Activated CD8-positive, alpha-beta memory T cell treated with anti-CD3 and anti-CD28 coated beads, Interleukin-2, amount 50 U/mL, for 24 hours (primary cell): Measurements from ENCODE around the gene FAM25A.
"Not testable (repeated sequence)": the region's sequence is repeated elsewhere in the genome, so short reads cannot be mapped to it uniquely, and the experiment has no call there.

Experiments used
- DNase-seq: peaks from one replicate; pipeline ENCODE4 v3.0.0-alpha.2; 2020; ENCODE audit errors: extremely low read depth

Gene FAM25A

DNA sequence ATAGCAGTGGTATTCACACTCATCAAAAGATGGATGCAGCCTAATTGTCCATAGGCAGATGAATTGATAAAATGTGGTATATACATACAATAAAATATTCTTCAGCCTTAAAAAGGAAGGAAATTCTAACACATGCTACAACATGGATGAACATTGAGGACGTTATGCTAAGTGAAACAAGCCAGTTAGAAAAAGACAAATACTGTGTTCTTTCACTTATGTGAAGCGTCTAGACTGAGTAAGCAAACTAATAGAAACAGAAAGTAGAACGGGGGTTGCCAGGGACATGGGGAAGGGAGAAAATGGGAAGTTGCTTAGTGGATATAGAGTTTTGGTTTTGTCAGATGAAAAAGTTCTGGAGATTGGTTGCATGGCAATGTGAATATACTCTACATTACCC lies 6.6 kb upstream of the FAM25A start:
- not testable (repeated sequence) for DNase-seq

DNA sequence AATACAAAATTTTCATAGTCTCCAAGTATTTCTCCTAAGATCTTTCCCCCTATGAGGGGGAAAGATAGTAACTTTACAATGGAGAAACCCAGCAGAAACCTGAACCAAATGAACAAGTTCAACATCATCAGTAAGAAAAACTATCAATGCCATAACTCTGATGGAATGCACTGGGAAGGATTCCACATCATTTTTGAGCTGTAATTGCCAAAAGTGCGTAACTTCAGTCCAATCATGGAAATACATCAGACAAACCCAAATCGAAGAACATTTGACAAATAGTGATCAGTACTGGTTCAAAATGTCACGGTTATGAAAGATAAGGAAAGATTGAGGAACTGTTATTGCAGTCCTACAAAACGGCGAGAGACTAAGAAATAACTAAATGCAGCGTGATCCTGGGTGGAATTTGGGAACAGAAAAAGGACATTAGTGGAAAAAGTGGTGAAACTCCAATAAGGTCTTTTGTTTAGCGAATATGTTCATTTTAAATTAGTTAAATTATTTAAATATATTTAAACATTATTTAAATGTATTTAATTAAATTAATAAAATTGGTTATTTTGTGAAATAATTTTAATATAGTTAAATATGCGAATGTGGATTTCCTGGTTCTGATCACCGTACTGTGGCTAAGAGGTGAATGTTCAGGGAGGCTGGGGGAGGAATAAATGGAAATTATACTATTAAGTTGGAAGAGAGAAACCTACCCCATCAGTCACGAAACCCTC lies 4.9 kb upstream of the FAM25A start:
- DNase-seq = not testable (repeated sequence)

DNA sequence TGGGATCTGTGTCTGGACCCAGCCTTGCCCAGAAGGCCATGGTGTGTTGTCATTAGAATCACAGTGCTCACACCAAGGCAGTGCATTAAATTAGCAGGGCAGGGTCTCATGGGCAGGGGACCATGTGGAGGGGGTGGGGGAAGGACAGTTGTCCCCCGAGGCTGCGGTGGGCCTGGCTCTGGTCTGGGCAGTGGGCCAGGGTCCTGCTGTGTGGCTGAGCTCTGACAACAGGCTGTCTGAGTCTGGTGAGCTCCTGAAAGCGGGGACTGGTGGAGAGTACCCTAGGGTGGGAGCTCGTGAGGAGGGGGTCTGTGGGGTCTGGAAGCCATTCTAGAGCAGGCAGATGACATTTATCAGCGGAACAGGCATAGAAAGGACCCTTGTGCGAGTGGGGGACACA lies 2.0 kb upstream of the FAM25A start:
- DNase-seq = not testable (repeated sequence)

DNA sequence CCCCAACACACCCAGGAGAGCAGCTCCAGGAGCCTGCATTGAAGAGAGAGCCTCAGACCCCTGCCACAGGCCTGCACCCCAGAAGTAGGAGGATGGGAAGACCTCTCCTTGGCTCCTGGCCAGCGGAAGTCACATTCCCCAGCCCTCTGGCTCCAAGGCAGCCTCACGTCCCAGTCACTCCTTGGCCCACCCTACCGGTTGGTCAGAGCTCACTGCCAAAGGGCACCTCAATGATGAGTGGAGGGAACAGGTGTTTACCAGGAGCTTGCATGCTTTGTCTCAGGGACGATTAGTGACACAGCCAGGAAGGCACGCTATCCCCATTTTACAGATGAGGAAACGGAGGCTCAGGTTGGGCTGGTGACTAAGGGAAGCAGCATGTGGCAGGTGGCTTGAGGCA lies 1.0 kb upstream of the FAM25A start:
- not testable (repeated sequence) for DNase-seq

DNA sequence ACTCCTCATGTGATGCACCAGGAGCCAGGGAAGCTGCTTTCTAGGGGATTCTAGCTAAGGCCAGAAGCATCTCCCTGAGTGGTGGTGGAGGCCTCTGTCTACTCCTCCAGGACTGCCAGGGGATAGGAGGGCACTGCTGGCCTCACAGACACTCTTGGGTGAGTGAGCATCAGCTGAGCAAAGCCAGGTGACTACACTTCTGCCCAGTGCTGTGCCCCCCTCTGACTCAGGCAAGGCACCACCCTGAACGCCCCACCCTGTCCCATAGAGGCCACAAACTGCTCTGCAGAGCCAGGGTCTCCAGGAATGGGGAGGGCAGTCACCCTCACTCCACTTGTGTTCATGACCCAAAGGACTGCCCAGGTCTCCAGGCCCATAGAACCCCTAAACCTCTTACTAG lies 590 bp upstream of the FAM25A start:
- DNase-seq = not testable (repeated sequence)

DNA sequence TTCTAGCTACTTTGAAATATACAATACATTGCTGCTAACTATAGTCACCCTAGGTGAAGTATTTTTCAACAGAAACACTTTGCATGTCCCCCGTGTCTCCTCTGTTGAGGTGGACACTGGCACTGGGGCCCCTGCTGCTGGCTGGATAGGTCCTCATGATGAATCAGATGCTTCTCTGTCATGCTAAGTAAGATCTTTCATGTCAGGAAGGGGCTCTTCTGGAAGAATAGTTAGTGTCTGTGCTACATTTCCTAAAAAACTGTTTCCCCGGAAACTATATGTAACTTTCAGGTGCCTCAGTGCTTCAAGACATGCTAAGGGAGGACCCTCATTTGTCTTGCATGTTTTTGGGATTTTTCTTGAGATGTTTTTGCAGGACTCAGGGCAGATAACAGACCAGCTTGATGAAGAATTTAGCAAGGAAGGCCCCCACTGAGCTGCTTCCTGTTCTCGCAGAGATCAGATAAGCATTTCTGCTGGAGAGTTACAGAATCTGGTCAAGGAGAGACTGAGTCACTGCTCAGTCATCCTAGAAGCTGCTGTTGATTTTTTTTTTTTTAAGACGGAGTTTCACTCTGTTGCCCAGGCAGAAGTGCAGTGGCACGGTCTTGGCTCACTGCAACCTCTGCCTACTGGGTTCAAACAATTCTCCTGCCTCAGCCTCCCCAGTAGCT lies 5.3 kb downstream of the FAM25A start:
- not testable (repeated sequence) for DNase-seq

DNA sequence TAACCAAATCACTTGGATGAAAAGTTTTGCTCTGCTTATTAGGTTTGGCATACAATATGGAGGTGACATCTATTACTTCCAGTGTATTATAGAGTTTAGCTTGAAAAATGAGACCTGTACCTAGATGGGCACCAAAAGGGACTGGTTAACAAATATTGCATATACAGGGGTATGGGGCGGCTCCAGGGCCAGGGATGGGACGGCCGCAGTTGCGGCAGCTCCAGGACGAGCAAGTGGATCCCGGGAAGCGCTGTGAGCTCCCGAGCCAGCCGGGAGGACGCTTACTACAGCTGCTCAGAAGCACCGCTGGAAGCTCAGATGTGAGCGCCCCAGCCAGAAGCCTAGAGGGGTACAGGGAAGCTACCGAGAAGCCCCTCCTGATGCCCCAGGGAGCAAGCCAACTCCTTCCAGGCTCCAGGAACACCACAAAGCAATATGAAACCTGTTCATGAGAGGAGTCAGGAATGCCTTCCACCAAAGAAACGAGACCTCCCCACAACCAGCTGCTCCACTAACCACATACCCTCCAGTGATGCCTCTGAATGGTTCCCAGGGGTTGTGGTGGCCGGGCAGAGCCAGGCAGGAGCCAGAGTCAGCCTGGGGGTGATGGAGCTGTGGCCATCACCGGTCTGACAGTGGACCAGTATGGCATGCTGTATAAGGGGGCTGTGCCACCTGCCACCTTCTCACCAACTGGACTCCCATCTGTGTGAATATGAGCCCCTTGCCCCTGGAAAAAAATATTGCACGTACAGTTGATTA lies 6.8 kb downstream of the FAM25A start:
- not testable (repeated sequence) for DNase-seq

DNA sequence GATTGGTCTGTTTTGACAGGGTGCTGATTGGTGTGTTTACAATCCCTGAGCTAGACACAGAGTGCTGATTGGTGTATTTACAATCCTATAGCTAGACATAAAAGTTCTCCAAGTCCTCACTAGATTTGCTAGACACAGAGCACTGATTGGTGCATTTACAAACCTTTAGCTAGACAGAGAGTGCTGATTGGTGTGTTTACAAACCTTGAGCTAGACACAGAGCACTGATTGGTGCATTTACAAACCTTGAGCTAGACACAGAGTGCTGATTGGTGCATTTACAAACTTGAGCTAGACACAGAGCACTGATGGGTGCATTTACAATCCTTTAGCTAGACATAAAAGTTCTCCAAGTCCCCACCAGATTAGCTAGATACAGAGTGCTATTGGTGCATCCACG lies 10.3 kb downstream of the FAM25A start:
- DNase-seq = not testable (repeated sequence)

DNA sequence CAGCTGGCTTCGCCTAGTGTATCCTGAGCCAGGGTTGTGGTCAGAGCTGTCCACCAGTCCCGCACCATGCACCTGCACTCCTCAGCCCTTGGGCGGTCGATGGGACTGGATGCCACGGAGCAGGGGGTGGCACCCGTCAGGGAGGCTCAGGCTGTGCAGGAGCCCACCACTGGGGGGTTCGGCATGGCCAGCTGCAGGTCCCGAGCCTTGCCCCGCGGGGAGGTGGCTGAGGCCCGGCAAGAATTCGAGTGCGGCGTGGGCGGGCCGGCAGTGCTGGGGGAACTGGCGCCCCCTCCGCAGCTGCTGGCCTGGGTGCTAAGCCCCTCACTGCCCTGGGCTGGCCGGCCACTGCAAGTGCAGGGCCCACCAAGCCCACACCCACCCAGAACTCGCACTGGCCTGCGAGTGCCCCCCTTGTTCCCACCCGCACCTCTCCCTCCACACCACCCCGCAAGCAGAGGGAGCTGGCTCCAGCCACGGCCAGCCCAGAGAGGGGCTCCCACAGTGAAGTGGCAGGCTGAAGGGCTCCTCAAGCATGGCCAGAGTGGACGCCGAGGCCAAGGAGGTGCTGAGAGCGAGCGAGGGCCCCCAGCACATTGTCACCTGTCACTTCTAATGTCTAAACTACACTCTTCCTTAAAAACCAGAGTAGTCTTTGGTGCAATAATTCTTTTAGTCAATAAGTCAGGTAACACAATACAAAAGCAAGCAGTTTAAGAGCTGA lies 11.0 kb downstream of the FAM25A start:
- no peak for DNase-seq

DNA sequence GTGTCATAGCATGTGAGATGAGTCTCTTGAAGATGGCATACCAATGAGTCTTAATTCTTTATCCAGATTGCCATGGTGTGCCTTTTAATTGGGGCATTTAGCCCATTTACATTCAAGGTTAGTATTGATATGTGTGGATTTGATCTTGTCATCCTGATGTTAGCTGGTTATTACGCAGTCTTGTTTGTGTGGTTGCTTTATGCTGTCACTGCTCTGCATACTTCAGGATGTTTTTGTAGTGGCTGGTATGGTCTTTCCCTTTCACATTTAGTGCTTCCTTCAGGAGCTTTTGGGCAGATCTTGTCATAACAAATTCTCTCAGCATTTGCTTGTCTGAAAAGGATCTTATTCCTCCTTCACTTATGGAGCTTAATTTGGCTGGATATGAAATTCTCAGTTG lies 16.5 kb downstream of the FAM25A start:
- no peak for DNase-seq

DNA sequence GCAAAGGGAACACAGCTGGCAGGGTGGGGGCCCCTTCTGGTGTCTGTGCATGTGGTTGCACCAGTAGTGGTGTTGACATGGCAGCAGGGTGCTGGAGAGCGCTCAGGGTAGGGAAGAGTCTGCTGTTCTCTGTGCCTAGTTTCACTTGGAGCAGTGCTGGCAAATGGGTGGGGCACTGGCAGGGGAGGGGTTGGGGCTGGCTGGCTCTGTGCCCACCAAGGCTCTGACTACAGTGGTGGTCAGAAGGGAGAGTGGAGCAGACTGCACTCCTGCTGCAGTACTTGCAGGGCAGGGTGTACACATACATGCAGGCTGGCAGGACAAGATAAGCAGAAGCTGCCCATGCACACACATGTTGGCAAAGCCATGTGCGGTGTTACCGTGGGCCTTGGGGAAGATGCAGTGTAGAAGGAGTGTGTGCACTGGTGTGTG lies 18.2 kb downstream of the FAM25A start:
- no peak for DNase-seq

DNA sequence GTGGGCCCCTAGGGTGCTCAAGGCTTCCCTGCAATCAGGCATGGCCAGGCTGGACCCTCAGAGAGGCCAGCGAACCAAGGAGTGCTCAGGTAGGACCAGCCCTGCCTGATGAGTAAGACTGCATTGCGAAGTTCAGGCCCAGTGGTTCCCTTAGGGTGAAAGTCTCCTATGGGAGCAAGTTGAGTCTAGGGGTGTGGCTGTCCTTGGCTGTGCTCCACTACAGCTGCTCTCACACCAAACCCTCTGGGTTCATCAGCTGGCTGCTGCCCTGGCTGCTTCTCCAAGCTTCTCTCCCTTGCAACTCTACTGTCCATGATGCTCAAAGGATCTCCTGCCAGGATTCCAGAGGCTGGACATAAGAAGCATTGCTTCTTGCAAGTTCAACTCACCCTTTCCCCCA lies 18.7 kb downstream of the FAM25A start:
- no peak for DNase-seq

DNA sequence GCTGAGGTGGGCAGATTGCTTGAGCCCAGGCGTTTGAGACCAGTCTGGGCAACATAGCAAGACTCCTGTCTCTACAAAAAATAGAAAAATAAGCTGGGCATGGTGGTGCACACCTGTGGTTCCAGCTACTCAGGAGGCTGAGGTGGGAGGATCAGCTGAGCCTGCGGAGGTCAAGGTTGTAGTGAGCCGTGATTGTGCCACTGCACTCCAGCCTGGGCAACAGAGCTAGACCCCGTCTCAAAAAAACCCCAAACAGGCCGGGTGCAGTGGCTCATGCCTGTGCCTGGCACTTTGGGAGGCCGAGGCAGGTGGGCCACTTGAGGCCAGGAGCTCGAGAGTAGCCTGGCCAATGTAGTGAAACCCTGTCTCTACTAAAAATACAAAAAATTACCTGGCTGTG lies 23.5 kb downstream of the FAM25A start:
- DNase-seq = not testable (repeated sequence)

DNA sequence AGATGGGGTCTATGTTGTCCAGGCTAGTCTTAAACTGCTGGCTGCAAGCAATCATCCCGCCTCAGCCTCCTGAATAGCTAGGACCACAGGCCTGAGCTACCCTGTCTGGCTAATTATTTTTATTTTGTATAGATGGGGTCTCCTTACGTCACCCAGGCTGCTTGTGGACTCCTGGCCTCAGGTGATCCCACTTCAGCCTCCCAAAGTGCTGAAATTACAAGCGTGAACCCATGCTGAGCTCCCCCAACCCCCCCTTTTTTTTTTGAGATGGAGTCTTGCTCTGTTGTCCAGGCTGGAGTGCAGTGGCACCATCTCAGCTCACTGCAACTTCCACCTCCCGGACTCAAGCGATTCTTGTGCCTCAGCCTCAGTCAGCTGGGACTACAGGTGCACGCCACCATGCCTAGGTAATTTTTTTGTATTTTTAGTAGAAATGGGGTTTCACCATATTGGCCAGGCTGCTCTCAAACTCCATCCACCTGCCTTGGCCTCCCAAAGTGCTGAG lies 25.4 kb downstream of the FAM25A start:
- DNase-seq = no peak

DNA sequence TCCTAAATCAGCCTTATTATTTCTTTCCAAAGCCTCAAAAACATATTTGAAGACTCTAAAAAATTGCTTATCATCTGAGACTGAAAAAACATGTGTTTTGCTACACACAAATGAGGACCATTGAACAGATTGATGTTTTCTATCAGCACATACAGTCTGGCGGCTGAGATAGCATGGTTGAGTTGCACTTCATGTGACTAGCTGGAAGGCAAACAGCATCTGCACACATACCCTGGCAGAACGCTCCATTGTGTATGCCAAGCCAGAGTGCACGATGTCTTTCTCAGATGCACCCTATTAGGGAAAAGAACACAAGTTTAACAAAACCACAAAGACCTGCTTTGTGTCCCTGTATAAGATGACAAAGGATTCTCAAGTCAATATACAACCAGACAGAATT lies 33.0 kb downstream of the FAM25A start:
- DNase-seq = no peak

DNA sequence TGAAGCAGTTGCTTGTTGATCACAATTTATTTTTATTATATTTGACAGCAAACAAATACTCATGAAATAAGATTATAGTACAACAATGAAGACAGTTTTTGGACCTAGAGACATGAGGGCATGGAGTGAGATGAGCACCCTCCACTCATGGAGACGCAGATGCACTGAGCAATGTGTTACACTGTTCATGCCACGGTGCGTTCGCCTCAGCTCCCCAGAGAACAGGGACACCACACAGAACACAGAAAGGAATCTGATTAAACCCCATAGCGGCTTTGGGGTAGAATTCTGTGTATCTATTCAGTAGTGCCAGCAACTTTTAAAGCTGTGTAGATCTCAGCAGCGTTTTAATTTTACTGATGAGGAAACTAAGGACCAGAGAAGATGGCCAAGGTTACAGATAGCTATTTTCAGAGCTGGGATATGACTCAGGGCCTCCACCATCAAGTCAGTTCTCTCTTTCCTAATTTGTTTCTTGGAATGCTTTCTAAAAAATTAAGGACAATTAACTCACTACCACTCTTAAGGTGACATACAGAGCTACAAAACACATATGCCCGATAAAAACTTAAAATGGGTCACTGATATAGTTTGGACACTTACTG lies 33.6 kb downstream of the FAM25A start:
- no peak for DNase-seq

DNA sequence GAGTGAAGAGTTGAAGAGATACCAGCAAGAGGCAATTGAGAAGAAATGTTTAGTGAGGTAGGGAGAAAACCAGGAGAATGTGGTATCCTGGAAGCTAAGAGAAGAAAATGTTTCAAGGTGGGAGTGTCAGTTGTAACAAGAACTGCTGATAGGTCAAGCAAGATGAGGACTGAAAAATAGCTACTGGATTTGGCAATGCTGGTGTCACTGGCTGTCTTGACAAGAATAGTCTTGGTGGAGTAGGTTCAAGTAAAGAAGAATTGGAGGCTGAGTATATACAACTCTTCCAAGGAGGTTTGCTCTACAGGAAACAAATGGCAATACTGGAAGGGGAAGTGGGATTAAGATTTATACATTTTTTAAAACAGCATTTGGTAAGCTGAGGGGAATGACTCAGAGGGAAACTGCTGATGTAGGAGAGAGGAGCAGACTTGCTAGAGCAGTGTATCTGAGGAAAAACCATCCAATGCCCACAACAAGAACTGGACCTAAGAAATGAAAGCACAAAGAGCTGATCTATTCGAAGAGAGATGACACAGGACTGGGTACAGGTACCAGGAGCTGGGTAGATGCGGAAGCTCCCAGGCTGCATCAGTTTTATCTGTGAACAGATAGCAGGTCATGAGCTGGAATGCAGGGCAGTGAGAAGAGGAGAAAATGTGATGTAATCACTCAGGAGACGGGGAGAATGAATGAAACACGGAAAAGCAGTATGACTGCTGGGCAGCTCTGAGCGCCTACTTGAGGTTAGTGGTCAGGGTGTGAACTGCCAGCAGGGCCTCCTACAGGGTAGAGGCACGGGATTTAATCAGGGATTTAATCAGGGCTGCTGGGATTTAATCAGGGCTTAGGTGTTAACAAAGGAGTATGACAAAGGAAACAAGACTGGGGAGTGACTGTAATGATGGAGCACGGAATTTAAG lies 34.5 kb downstream of the FAM25A start:
- no peak for DNase-seq

DNA sequence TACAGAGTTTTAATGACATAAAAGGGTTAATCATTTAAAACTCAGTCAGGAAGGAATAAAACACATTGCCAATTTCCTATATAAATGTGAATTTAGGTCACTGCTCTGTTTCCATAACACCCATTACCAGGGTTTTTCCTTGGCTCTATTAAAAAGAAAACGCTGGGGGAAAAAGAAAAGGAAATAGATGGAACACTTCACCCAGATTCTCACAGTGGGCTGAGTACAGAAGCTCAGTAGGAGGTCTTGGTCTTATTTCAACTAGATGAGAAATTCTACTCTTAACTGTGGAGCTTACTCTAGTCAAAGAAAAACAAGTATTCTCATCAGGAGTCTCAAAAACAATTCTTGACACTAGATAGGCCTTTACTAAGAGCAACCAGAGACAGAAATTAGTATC lies 38.1 kb downstream of the FAM25A start:
- DNase-seq = no peak

DNA sequence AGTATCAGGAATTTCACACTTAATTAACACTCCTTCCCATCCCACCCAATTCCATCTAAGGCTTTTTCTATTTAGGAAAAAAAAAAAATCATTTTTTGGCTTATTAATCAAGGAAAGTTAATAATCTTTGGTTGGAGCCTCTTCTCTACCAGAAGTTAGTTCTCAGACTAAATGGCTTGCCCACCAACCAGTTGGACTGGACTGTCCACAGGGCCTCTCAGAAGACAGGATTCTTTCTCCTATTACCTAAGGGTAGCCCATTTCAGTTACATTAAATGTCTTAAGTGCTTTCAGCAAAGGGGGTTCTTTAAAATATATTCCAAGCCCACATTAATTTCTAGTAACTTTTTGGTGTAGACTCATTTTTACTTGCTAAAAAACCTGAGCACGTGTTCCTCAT lies 39.3 kb downstream of the FAM25A start:
- DNase-seq = no peak

DNA sequence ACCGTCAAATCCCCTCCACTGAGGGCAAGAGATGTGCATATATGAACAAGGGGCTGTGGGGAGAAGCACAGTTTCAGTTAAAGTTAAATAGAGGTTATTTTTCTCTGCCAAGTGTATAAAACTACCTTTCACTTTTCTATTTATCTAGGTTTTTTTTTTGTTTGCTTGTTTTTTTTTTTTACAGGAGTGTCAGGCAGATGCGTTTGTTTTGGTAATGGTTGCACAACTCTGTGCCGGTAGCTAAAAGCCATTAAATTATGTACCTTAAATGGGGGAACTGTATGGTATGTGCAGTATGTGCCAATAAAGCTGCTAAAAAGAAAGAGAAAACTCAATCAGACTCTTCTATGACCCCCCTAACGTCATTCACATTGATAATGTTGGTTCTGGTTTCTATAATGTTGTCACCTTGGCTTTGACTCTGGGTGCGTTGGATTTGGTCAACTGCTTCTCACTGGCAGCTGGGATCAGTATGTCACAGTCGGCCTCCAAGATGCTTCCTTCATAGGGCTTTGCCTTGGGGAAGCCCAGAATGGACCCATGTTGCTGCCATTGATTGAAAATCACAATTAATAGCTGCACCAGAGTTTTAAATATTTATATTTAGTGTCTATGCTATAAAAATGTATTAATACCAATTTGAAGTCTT lies 40.3 kb downstream of the FAM25A start:
- DNase-seq = no peak
